ENCODE results near the gene MS4A18.

Gene MS4A18

DNA sequence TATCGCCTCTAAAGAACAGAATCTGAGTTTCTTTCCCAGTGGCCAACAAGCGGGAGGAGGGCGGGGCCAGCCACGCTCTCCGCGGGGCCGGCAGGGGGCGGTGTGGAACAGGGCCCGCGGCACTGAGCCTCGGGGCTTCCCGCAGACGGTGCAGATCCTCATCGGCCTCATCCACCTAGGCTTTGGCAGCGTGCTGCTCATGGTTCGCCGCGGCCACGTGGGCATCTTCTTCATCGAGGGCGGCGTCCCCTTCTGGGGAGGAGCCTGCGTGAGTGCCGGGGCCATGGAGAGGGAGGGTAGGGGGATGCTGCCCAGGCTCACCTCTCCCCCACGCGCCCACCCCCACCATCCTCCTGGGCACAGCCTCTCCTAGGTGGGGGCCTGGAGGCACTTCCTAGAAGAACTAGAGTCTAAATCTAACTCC is 42.9 kb downstream of the MS4A18 start:
- TF ChIP-seq, protein P1, sequence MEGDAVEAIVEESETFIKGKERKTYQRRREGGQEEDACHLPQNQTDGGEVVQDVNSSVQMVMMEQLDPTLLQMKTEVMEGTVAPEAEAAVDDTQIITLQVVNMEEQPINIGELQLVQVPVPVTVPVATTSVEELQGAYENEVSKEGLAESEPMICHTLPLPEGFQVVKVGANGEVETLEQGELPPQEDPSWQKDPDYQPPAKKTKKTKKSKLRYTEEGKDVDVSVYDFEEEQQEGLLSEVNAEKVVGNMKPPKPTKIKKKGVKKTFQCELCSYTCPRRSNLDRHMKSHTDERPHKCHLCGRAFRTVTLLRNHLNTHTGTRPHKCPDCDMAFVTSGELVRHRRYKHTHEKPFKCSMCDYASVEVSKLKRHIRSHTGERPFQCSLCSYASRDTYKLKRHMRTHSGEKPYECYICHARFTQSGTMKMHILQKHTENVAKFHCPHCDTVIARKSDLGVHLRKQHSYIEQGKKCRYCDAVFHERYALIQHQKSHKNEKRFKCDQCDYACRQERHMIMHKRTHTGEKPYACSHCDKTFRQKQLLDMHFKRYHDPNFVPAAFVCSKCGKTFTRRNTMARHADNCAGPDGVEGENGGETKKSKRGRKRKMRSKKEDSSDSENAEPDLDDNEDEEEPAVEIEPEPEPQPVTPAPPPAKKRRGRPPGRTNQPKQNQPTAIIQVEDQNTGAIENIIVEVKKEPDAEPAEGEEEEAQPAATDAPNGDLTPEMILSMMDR (IDR thresholded peaks at IDR 0.05; ENCODE audit: low read depth, low read length), result peak; percentile 14
- DNase-seq (ENCODE audit: extremely low read depth, low read depth), result no peak

DNA sequence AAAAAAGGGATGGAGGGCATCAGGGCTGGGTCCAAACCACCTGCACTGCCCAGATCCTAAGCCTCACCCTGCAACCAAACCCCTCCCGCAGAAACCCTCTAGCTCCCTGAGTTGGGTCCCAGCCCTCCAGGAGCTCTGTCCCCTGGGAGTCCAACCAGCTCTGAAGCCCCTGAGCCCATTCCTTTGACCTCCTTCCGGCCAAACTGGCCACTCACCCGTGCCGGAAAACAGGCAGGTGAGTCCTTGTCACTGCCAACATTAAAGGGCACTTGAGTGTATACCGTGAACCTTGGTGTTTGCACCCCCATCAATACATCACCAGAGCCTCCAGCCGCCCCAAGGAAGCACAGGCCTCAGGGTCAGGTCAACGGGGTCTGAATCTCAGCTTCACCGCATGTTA is 43.7 kb downstream of the MS4A18 start:
- TF ChIP-seq, protein P1 (IDR thresholded peaks at IDR 0.05; ENCODE audit: low read depth, low read length), result no peak
- no peak for DNase-seq (ENCODE audit: extremely low read depth, low read depth)

DNA sequence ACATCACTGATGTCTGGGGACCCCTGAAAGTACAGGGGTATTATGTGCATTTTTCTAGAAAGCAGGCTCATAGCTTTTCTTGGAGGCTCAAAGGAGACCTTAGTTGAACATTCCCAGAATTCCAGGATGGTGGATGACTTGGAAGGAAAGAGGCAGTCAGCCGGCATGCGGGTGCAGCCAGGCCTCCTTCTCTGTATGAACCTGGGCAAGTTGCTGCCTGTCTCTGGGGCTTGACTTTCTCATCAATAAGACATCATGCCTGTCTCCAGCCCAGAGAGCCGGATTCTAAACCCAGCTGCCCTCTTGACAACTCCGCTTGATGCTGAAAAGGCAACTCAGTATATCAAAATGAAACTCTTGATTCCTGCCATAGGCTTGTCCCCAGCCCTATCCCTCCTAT is 44.8 kb downstream of the MS4A18 start:
- DNase-seq (ENCODE audit: extremely low read depth, low read depth), result no peak
- TF ChIP-seq, protein P1 (IDR thresholded peaks at IDR 0.05; ENCODE audit: low read depth, low read length), result no peak

DNA sequence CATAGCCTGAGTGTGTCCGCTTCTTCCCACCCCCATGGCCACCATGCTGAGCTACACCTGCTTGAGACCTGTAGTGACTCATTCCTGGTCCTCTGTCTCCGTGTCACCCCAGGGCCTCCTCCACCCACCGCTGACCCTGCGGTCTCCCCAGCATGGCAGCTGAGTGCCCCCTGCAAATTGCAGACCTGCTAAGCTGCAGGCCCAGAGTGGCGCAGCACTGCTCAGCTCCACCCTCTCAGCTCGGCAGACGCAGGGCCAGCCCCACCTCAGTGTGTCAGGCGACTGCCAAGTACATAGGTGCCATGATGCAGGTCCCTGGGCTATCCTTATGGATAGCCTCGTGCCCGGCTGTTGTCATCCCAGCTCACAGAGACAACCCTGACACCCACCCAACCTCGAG is 45.3 kb downstream of the MS4A18 start:
- TF ChIP-seq, protein P1 (IDR thresholded peaks at IDR 0.05; ENCODE audit: low read depth, low read length), result no peak
- no peak for DNase-seq (ENCODE audit: extremely low read depth, low read depth)

DNA sequence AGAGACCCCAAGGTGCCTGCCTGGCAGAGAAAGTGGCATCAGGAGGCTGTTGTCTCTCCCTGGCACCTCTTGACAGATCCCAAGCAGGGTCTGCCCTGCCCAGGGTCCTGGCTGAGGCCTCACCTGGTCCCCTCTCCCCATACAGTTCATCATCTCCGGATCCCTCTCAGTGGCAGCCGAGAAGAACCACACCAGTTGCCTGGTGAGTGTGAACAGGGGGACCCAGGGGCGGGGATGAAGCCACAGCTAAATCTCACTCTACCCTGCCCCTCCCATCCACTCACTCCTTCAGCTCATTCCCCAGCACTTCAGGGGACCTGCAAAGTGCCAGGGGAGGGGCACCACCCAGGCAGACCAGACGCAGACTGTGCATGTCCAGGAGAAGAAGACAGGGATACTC is 46.6 kb downstream of the MS4A18 start:
- DNase-seq (ENCODE audit: extremely low read depth, low read depth), result no peak
- TF ChIP-seq, protein P1 (IDR thresholded peaks at IDR 0.05; ENCODE audit: low read depth, low read length), result no peak

DNA sequence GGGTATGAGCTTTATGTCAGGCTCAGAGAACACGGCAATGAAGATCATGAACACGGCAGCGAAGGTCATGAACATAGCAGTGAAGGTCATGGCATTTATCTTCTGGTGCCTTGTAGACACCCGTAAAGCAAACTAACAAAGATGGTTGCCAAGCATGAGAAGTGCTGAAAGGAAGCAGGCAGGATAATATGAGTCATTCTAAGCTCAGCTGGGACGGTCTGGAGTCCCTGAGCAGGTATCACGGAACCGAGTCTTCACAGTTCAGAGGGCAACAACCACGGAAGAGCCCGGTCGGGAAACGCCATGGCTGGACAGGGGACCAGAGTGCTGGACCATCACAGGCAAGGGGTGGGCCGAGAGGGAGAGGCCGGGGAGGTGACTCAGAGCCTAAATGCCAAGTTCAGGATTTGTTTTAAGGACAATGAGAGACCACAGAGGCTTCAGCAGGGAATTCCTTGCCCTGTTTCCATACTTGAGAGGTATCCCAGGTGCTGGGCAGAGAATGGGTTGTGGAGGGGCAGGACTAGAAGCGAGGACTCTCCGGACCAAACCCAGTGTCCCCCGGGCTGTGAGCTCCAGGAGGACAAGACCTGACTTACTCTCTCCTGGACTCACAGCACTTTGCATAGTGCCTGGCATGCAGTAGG is 47.5 kb downstream of the MS4A18 start:
- TF ChIP-seq, protein P1 (IDR thresholded peaks at IDR 0.05; ENCODE audit: low read depth, low read length), result no peak
- no peak for DNase-seq (ENCODE audit: extremely low read depth, low read depth)

DNA sequence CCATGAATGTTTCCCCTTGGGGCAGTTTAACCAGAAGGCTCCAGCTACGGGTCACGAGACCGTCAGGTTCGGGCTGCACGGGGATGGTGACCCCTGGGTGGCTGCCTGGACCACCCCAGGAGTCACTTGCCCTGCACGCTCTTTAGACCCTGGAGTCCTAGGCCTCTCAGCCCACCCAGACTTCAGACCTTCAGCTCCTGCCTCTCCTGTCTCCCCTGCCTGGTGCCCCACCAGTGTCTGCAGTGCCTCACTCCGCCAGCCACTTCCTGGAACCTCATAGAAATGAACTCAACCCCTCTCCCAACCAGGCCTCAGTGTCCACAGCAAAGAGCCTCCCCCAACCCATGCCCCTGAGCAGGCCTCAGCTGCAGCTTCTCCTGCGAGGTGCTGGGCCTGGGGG is 48.1 kb downstream of the MS4A18 start:
- TF ChIP-seq, protein P1 (IDR thresholded peaks at IDR 0.05; ENCODE audit: low read depth, low read length), result no peak
- no peak for DNase-seq (ENCODE audit: extremely low read depth, low read depth)
